Retinal pigment epithelial cell (primary cell): ENCODE data around the gene PBX3.

ENCODE experiments used
- DNase-seq: peaks from one replicate; pipeline ENCODE4 v3.0.0-alpha.2; 2010; ENCODE audit warnings: low read depth
- H3K4me3 ChIP-seq: 2 replicates; pipeline ENCODE4 v1.5.1; 2011; ENCODE audit warnings: mild to moderate bottlenecking, low read length, control low read depth, moderate library complexity
- CTCF ChIP-seq: conservative IDR thresholded peaks from 2 replicates; pipeline ENCODE4 v1.5.1; 2011; ENCODE audit warnings: low read depth, low read length, control low read depth, inconsistent platforms

The PBX3 gene

GRCh38 chr9:125974705-125975104 lies 227.5 kb downstream of the PBX3 start:
- no peak for DNase-seq
- no peak overlapping the region for H3K4me3 ChIP-seq
- TF ChIP-seq CTCF = no peak

GRCh38 chr9:125977223-125977622 lies 230.1 kb downstream of the PBX3 start:
- no peak for TF ChIP-seq CTCF
- H3K4me3 ChIP-seq = no peak overlapping the region
- DNase-seq = no peak

- H3K4me3 ChIP-seq = no peak overlapping the region
- DNase-seq = no peak
- TF ChIP-seq CTCF = no peak
These were observed 232.2 kb downstream of the PBX3 start for GRCh38 chr9:125979383-125979782.

- no peak overlapping the region for H3K4me3 ChIP-seq
- no peak for DNase-seq
- TF ChIP-seq CTCF = no peak
These were observed 235.7 kb downstream of the PBX3 start for GRCh38 chr9:125982798-125983406.

GRCh38 chr9:125983681-125984080 lies 236.5 kb downstream of the PBX3 start:
- no peak overlapping the region for H3K4me3 ChIP-seq
- TF ChIP-seq CTCF = no peak
- DNase-seq = no peak

- TF ChIP-seq CTCF = no peak
- DNase-seq = no peak
- no peak overlapping the region for H3K4me3 ChIP-seq
These were observed 237.3 kb downstream of the PBX3 start for GRCh38 chr9:125984461-125984860.

- no peak overlapping the region for H3K4me3 ChIP-seq
- TF ChIP-seq CTCF = no peak
- DNase-seq = no peak
These were observed 238.2 kb downstream of the PBX3 start for GRCh38 chr9:125985142-125985997.
